Measurements from ENCODE around the gene TNFSF13.

DNA sequence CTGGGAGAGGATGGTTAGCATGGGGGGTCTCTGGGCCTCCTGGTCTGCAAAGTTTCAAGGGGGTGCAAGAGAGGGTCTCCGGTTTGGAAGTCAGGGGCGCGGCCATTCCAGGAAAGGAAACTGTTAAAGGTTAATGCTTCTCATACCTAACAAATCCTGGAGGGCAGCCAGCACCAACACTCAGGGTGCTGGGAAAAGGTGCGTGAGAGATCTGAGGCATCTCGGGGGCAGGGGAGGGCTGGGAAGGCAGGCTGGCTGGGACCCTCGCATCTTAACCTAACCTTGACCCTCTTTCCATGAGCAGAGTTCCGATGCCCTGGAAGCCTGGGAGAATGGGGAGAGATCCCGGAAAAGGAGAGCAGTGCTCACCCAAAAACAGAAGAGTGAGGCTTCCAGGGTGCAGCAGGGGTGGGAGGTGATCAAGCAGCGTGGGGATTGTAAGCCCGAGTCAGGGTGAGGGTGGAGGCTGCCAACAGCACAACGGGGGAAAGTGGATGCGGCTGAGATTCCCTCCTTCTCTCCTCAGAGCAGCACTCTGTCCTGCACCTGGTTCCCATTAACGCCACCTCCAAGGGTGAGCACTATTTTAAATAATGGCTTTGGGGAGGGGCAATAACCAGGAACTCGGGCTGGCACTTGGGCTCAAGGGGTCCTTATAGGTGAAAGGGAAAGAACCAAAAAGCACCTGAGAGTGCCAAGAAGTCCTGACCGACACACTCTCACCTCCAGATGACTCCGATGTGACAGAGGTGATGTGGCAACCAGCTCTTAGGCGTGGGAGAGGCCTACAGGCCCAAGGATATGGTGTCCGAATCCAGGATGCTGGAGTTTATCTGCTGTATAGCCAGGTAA lies 996 bp downstream of the TNFSF13 start:
- TF ChIP-seq, protein P1, sequence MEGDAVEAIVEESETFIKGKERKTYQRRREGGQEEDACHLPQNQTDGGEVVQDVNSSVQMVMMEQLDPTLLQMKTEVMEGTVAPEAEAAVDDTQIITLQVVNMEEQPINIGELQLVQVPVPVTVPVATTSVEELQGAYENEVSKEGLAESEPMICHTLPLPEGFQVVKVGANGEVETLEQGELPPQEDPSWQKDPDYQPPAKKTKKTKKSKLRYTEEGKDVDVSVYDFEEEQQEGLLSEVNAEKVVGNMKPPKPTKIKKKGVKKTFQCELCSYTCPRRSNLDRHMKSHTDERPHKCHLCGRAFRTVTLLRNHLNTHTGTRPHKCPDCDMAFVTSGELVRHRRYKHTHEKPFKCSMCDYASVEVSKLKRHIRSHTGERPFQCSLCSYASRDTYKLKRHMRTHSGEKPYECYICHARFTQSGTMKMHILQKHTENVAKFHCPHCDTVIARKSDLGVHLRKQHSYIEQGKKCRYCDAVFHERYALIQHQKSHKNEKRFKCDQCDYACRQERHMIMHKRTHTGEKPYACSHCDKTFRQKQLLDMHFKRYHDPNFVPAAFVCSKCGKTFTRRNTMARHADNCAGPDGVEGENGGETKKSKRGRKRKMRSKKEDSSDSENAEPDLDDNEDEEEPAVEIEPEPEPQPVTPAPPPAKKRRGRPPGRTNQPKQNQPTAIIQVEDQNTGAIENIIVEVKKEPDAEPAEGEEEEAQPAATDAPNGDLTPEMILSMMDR (IDR thresholded peaks at IDR 0.05; ENCODE audit: poor library complexity, severe bottlenecking): no peak
- no peak for TF ChIP-seq EP300 (conservative IDR thresholded peaks at IDR 0.05; ENCODE audit: poor library complexity, severe bottlenecking)
- no peak for TF ChIP-seq EZH2 (IDR thresholded peaks at IDR 0.05; ENCODE audit: borderline replicate concordance, insufficient read depth, low read length, poor library complexity, severe bottlenecking)
- TF ChIP-seq TAF1 (IDR thresholded peaks at IDR 0.05; ENCODE audit: low read depth): no peak
- TF ChIP-seq SMC3 (conservative IDR thresholded peaks at IDR 0.05; ENCODE audit: poor library complexity): no peak
- TF ChIP-seq MXI1 (conservative IDR thresholded peaks at IDR 0.05; ENCODE audit: poor library complexity, severe bottlenecking): no peak
- TF ChIP-seq, protein P2, sequence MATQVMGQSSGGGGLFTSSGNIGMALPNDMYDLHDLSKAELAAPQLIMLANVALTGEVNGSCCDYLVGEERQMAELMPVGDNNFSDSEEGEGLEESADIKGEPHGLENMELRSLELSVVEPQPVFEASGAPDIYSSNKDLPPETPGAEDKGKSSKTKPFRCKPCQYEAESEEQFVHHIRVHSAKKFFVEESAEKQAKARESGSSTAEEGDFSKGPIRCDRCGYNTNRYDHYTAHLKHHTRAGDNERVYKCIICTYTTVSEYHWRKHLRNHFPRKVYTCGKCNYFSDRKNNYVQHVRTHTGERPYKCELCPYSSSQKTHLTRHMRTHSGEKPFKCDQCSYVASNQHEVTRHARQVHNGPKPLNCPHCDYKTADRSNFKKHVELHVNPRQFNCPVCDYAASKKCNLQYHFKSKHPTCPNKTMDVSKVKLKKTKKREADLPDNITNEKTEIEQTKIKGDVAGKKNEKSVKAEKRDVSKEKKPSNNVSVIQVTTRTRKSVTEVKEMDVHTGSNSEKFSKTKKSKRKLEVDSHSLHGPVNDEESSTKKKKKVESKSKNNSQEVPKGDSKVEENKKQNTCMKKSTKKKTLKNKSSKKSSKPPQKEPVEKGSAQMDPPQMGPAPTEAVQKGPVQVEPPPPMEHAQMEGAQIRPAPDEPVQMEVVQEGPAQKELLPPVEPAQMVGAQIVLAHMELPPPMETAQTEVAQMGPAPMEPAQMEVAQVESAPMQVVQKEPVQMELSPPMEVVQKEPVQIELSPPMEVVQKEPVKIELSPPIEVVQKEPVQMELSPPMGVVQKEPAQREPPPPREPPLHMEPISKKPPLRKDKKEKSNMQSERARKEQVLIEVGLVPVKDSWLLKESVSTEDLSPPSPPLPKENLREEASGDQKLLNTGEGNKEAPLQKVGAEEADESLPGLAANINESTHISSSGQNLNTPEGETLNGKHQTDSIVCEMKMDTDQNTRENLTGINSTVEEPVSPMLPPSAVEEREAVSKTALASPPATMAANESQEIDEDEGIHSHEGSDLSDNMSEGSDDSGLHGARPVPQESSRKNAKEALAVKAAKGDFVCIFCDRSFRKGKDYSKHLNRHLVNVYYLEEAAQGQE (IDR thresholded peaks at IDR 0.05; ENCODE audit: borderline replicate concordance): no peak
- TF ChIP-seq POLR2AphosphoS5 (IDR thresholded peaks at IDR 0.05): no peak
- no peak for TF ChIP-seq RAD21 (conservative IDR thresholded peaks at IDR 0.05)
